Testis (tissue), 2 donors: Measurements from ENCODE around the gene PLCH2.

Source experiments
- CTCF ChIP-seq, 3 experiments: fragments of 450-650 bp in 2 of 3; fragments of 200-600 bp in 1 of 3; sonication (generic) in 1 of 3; IDR thresholded peaks; one replicate each; pipeline ENCODE4 v1.5.1; 2016 to 2019; ENCODE audit warnings: antibody characterized with exemption in 3 of 3, mild to moderate bottlenecking in 2 of 3, moderate library complexity in 1 of 3
- POLR2A ChIP-seq: fragments of 450-650 bp; IDR thresholded peaks from one replicate; pipeline ENCODE4 v1.6.1; 2017; ENCODE audit warnings: antibody characterized with exemption, mild to moderate bottlenecking, moderate library complexity

DNA sequence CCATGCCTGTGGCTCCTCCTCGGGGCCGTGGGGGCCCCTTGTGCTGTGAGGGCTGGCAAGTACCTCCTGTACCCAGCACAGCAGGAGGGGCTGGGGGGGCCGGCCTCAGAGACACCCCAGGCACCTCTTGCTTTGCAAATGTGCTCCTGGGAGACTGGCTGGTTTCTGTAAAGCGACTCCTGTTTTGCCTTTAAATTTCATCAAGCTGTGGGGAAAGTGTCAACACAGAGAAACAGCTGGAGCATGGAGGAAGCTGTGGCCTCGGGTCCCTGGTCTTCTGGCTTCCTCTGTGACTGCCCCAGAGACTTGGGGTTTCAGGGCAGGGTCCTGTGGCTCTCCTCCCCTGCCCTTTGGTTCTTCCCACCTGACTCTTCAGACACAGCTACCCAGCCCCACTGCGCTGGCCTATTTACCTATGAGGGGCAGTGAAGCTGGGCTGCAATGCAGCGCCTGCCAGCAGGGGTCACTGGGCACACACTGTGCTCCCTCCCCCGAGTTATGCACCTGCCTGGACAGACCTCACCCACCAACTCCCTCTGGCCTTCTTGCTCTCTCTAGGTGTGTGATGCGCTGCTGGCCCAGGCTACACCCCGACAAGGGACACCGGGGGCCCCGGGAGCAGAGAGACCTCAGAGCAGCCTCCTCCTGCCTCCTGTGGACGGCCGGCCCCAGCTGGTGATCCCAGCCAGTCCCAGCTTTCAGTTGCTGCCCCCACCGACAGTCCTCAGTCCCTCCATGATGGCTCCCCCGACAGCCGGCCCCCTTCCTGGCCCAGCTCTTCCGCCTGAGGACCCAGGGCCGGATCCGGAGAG lies 46.1 kb upstream of the PLCH2 start:
- peak in 2 of 3 experiments; percentile 14 to 16 for TF ChIP-seq CTCF (IDR thresholded peaks at IDR 0.05)
- no peak for TF ChIP-seq POLR2A
